ENCODE results near the gene ARHGEF5. TPM values are rescaled to one million over a fixed set of nuclear protein-coding genes. Genes with fewer than 3 reads are reported as not detected.
"Not testable (repeated sequence)": the region's sequence is repeated elsewhere in the genome, so short reads cannot be mapped to it uniquely, and the experiment has no call there.

ARHGEF5 gene
- 5.3 TPM for total RNA-seq (ENCODE audit: insufficient read depth, low replicate concordance)

- DNase-seq (ENCODE audit: low spot score): not testable (repeated sequence)
These were observed at the start of gene ARHGEF5 for GRCh38 chr7:144355176-144355822. ARHGEF5 (plus strand) TSS chr7:144355402; CDS start chr7:144362670, 7,268 bp downstream.

GRCh38 chr7:144309702-144310101 is 45.5 kb upstream of the ARHGEF5 start:
- DNase-seq (ENCODE audit: low spot score): not testable (repeated sequence)

GRCh38 chr7:144311218-144311617 is 44.0 kb upstream of the ARHGEF5 start:
- not testable (repeated sequence) for DNase-seq (ENCODE audit: low spot score)

GRCh38 chr7:144311872-144312469 is 43.2 kb upstream of the ARHGEF5 start, which contains the start of gene OR2A1:
OR2A1 (plus strand) TSS chr7:144312419; CDS start chr7:144318125, 5,706 bp downstream.
- not testable (repeated sequence) for DNase-seq (ENCODE audit: low spot score)

GRCh38 chr7:144317537-144317936 is 37.7 kb upstream of the ARHGEF5 start:
- not testable (repeated sequence) for DNase-seq (ENCODE audit: low spot score)

GRCh38 chr7:144319547-144319946 is 35.7 kb upstream of the ARHGEF5 start:
- not testable (repeated sequence) for DNase-seq (ENCODE audit: low spot score)

- not testable (repeated sequence) for DNase-seq (ENCODE audit: low spot score)
These were observed 33.5 kb upstream of the ARHGEF5 start for GRCh38 chr7:144321677-144322206.

GRCh38 chr7:144323359-144323758 is 31.8 kb upstream of the ARHGEF5 start:
- DNase-seq (ENCODE audit: low spot score): not testable (repeated sequence)

GRCh38 chr7:144325868-144326267 is 29.3 kb upstream of the ARHGEF5 start:
- DNase-seq (ENCODE audit: low spot score): not testable (repeated sequence)

- DNase-seq (ENCODE audit: low spot score): not testable (repeated sequence)
These were observed 25.2 kb upstream of the ARHGEF5 start for GRCh38 chr7:144330044-144330443.

- not testable (repeated sequence) for DNase-seq (ENCODE audit: low spot score)
These were observed 23.8 kb upstream of the ARHGEF5 start for GRCh38 chr7:144331221-144331995.

- DNase-seq (ENCODE audit: low spot score): not testable (repeated sequence)
These were observed 23.3 kb upstream of the ARHGEF5 start for GRCh38 chr7:144331996-144332288.

- DNase-seq (ENCODE audit: low spot score): not testable (repeated sequence)
These were observed 6.6 kb upstream of the ARHGEF5 start for GRCh38 chr7:144348625-144349024.

- DNase-seq (ENCODE audit: low spot score): not testable (repeated sequence)
These were observed 3.5 kb upstream of the ARHGEF5 start for GRCh38 chr7:144351667-144352066.

- not testable (repeated sequence) for DNase-seq (ENCODE audit: low spot score)
These were observed 983 bp downstream of the ARHGEF5 start for GRCh38 chr7:144356185-144356584.

GRCh38 chr7:144356860-144357259 is 1.7 kb downstream of the ARHGEF5 start:
- not testable (repeated sequence) for DNase-seq (ENCODE audit: low spot score)

- not testable (repeated sequence) for DNase-seq (ENCODE audit: low spot score)
These were observed 6.9 kb downstream of the ARHGEF5 start for GRCh38 chr7:144362061-144362460.

GRCh38 chr7:144365523-144365922 is 10.3 kb downstream of the ARHGEF5 start:
- DNase-seq (ENCODE audit: low spot score): not testable (repeated sequence)

GRCh38 chr7:144367250-144367649 is 12.0 kb downstream of the ARHGEF5 start:
- not testable (repeated sequence) for DNase-seq (ENCODE audit: low spot score)

- DNase-seq (ENCODE audit: low spot score): not testable (repeated sequence)
These were observed 14.0 kb downstream of the ARHGEF5 start for GRCh38 chr7:144369221-144369620.

- no peak for DNase-seq (ENCODE audit: low spot score)
These were observed 23.4 kb downstream of the ARHGEF5 start for GRCh38 chr7:144378651-144379050.
